NCI-H187 treated with DMSO at 0.1 percent for 48 hours (cell line): ENCODE results near the gene TMEM131L.

Source experiments
- DNase-seq: peaks from one replicate; lab custom pipeline; 2025; lab: John Stamatoyannopoulos, UW

TMEM131L gene

DNA sequence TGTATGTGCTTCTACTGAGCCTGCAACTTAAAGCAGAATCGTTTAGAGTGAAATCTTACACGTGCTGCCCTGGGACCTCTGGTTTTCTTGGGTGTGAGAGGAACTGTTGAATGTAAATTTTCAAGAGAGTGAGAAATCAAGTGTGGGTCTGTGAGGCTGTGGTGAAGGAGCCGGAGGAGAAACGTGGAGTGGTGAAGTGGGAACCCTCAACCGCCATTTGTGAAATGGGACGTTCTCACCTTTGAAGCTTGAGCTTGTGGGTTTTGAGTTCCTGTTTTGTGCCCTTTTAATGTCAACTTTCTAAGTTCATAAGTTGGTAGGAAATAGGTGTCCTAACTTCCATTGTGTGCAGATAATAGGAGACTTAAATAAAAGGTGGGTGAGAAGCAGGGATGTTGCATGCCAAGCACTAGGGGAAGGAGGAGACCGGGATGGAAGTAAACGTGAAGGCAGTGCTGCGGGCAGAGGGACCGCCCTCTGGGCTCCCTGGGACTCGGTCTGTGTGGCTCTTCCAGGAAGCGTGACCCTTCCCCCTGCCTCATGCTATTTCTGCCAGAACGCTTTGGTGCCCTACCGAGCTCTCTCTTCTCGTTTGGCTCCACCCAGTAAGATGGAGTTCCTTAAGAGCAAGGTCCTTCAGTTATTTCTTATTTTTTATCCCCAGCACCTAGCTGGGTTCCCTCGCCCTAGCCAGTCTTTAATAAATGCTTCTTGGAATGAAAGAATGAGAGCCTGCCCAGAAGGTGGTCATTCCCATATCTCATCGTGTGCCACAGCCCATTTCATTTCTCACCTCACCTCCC is 56.0 kb downstream of the TMEM131L start:
- DNase-seq, result no peak

- no peak for DNase-seq
Observed at GRCh38 chr4:153522802-153523094, 56.6 kb downstream of the TMEM131L start.

GRCh38 chr4:153523164-153523796 is 57.1 kb downstream of the TMEM131L start:
- DNase-seq, result no peak

DNA sequence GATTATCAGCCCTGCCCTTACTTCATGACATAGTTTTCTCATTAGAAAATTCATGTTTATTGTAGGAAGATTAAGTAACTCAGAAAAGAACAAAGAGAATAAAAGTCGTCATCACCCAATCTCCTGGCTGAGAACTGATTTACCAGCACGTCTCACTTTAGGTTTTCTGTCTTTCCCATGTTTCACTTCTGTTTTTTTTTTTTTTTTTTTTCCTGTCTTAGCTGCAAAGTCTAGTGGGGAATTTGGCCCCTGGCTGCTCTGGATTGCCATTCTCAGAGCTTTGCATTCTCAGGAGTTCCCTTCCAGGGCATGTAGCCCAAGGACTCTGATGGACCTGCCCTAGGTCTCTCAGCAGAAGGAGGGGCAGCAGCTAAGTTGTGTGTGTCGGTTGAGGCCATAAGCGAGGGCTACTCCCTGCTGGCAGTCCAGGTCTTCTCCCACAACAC is 57.8 kb downstream of the TMEM131L start:
- no peak for DNase-seq

GRCh38 chr4:153524682-153525081 is 58.5 kb downstream of the TMEM131L start:
- no peak for DNase-seq

- no peak for DNase-seq
Observed at GRCh38 chr4:153527690-153528089, 61.5 kb downstream of the TMEM131L start.

- no peak for DNase-seq
Observed at GRCh38 chr4:153528705-153529485, 62.7 kb downstream of the TMEM131L start.

DNA sequence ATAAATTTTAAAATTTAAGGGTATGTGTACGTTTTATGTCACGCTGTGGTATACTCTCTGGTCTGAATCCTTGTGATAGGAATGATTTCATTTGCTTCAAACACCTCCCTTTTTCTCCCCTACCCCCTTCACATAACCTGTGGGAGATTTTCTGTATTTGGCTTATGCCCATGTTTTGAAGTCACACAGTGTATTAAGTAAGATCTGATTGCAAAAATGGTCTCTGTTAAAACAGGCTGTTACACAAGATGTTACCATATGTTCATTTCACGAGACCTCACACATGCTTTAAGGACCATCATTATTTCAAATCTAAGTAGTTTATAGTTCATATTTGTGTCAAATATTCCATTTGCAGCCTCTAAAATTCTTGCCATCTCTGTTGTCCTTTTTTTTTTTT is 63.5 kb downstream of the TMEM131L start:
- no peak for DNase-seq

GRCh38 chr4:153530284-153530999 is 64.3 kb downstream of the TMEM131L start:
- no peak for DNase-seq

- no peak for DNase-seq
Observed at GRCh38 chr4:153531000-153531358, 64.8 kb downstream of the TMEM131L start.

DNA sequence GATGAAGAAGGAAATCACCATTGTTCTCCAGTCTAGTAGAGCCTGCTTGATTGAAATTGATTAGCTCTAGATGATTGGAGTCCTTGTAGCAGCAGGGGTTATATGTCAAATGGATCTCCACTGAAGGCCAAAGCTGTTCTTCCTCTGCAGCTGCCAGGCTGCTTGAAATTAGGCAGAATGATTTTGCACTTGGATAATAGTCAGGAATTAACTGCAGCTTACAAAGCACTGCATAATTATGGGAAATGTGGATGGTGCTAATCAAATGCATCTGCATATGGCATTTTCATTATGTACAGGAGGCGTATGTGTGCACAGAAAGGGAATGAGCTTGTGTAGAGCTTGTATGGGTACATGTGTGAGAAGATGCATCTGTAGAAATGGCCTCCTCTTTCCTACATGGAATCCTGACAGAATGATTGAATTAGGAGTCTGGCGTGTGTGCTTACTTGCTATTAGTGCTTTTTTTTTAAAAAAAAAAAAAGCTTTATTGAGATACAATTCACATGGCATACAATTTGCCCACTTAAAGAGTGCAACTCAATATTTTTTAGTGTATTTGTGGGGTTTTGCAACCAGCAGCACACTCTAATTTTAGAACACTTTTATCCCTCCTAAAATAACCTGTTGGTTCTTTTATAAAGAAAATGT is 65.9 kb downstream of the TMEM131L start:
- DNase-seq, result no peak

DNA sequence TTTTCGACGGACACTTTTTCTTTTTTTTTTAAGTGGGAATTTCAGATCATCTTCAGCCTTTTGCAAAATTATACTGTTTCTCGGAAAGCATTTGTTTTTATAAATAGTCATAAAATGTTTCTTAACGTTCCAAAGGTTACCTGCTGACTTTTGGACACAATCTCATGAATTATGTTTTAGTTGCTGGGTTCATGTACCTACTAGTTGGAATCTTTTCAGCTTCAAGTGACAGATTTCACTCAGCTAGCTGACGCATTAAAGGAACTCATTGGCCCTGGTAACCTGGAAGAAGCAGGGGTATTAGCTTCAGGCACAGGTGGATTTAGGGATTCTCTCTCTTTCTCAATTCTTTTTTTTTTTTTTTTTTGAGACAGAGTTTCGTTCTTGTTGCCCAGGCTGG is 66.5 kb downstream of the TMEM131L start:
- DNase-seq, result no peak

DNA sequence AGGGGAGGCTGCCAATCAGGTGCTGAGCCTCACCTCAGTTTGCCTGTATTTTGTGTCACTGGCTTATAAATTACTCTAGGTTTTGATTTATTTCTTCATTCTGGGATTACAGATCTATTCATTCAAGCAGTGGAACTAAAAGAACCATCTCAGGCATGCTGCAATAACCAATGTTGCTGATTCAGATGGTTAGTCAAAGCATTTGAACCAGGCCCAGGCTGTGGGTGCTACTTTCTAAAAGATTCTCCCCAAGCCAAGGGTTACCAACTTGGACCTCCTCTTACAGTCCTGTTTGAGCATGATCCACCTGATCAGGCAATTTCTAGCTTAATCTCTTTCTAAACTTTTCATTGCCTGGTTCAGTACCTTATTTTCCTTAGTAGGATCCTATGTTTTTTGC is 67.2 kb downstream of the TMEM131L start:
- no peak for DNase-seq

- no peak for DNase-seq
Observed at GRCh38 chr4:153534792-153535629, 68.9 kb downstream of the TMEM131L start.

DNA sequence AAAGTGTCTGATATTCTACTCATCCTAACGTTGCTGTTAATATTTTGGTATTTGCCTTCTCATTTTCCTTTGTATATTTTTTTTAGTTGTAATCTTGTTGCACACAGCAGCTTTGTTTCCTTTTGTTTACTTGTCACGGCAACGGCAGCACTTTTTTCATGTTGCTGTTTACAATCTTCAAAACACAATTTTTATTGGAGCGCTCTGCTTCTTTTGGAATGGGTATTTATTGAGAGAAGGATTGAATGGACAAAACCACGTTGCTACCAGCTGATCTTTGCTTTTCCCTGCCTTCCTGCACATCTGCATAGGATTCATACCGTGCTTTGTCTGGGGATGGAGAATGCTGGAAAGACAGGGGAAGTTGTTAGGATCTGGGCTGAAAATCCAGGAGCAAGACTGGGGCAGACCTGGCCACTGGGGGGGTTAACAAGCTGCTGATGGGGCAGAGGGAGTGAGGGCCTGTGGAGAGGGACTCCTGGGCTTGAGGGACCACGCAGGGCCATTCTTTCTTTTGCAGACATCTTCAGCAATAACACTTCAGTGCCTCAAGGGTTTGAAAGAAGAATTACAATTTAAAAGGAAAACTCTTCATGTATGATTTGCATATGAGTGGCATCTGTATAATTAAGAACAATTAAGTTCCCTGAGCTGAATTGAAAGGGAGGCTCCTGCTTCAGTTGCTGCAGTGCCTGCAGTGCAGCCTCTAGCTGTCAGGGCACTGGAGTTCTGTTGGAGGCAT is 69.8 kb downstream of the TMEM131L start:
- DNase-seq, result no peak

- no peak for DNase-seq
Observed at GRCh38 chr4:153537493-153537960, 71.4 kb downstream of the TMEM131L start.

- DNase-seq, result no peak
Observed at GRCh38 chr4:153538487-153539357, 72.6 kb downstream of the TMEM131L start.

GRCh38 chr4:153539422-153539821 is 73.3 kb downstream of the TMEM131L start:
- no peak for DNase-seq

GRCh38 chr4:153541456-153542096 is 75.4 kb downstream of the TMEM131L start:
- DNase-seq, result no peak
